Upper lobe of right lung (tissue), 1 donor: ENCODE results near the gene CPEB4. TPM values are rescaled to one million over a fixed set of nuclear protein-coding genes. Genes with fewer than 3 reads are reported as not detected.

ENCODE experiments used
- ATAC-seq: fragments of 200-7000 bp; cut with Tn5 transposase; one replicate; pipeline ENCODE4 v1.9.1; 2020; ENCODE audit warnings: mild to moderate bottlenecking, moderate library complexity
- DNase-seq: peaks from one replicate; pipeline ENCODE4 v3.0.0-alpha.2; 2020
- H3K27ac ChIP-seq: fragments of 200-600 bp; one replicate; pipeline ENCODE4 v1.8.0; 2022
- H3K27me3 ChIP-seq: fragments of 200-600 bp; one replicate; pipeline ENCODE4 v1.8.0; 2022; ENCODE audit warnings: mild to moderate bottlenecking
- H3K36me3 ChIP-seq: fragments of 200-600 bp; one replicate; pipeline ENCODE4 v1.8.0; 2022
- H3K4me1 ChIP-seq: fragments of 200-600 bp; one replicate; pipeline ENCODE4 v1.8.0; 2022
- H3K4me3 ChIP-seq: fragments of 200-600 bp; one replicate; pipeline ENCODE4 v1.8.0; 2022; ENCODE audit warnings: mild to moderate bottlenecking
- H3K9me3 ChIP-seq: fragments of 200-600 bp; one replicate; pipeline ENCODE4 v1.8.0; 2022
- intact Hi-C: fragments of 100-400 bp; cut with DNase I; formaldehyde crosslinking; loops from one replicate; pipeline ENCODE4 v1.11.0; 2022
- total RNA-seq: library from RNA; stranded (reverse); fragmentation: NEBNext Ultra II Directional; extraction: Animal tissue kit (Norgen Biotek cat#: 25700); gene quantifications from one replicate; pipeline ENCODE4 v1.2.1, GENCODE V29; 2021
- TF ChIP-seq, protein P1 (sequence below): fragments of 200-600 bp; IDR thresholded peaks from one replicate; pipeline ENCODE4 v1.8.0; 2022; ENCODE audit warnings: antibody characterized with exemption
- donor health status: DM: no; HTN: yes; CAD: no; lungs with severe emphysema.

CPEB4 gene
- total RNA-seq, 1 donor from 2014 or later, result 62.4 TPM

DNA sequence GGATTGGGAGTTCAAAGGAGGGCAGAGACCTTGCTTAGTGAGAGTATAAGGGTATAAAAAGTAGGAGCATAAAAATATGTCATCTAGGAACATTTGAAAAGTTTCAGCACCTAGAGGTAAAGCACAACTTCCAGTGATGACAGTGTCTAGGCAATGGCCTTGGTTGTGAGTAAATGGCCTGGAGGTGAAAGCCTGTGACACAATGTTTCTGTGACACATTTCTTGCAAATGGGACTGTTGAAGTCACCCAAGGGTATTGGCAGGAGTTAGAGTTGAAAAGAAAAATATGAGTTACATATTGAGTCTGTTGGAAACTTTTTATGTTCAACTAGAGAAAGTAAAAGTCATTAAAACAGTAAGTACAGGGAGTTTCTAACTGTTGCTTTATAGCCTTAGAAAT, 115.6 kb downstream of the CPEB4 start:
- TF ChIP-seq, protein P1, sequence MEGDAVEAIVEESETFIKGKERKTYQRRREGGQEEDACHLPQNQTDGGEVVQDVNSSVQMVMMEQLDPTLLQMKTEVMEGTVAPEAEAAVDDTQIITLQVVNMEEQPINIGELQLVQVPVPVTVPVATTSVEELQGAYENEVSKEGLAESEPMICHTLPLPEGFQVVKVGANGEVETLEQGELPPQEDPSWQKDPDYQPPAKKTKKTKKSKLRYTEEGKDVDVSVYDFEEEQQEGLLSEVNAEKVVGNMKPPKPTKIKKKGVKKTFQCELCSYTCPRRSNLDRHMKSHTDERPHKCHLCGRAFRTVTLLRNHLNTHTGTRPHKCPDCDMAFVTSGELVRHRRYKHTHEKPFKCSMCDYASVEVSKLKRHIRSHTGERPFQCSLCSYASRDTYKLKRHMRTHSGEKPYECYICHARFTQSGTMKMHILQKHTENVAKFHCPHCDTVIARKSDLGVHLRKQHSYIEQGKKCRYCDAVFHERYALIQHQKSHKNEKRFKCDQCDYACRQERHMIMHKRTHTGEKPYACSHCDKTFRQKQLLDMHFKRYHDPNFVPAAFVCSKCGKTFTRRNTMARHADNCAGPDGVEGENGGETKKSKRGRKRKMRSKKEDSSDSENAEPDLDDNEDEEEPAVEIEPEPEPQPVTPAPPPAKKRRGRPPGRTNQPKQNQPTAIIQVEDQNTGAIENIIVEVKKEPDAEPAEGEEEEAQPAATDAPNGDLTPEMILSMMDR, result no peak
- no peak for DNase-seq
- Histone ChIP-seq H3K27ac (no peak overlapping the region), H3K4me3 (no peak overlapping the region), H3K4me1 (no peaks in the 10 kb centered on the region), H3K36me3 (no peaks in the 10 kb centered on the region), H3K9me3 (no peaks in the 10 kb centered on the region), H3K27me3 (peaks cover 4% of the 10 kb centered on the region)
- intact Hi-C loops, result no loop called here
- no peak for ATAC-seq

DNA sequence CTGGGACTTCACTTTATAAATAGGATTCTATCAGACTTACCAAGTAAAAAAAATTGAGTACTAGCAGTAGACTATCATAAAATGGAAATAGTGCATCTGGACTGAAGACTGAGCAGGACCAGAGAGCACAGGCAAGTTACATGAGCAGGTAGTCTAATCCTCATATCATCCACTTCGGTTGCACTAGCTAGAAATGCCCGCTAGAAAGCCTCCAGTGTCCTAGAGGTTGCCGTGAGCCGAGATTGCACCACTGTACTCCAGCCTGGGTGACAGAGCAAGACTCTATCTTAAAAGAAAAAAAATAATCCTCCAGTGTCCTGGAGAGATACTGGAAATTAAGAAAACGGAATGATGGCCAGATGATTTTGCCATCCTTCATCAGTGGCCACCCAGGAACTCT, 120.8 kb downstream of the CPEB4 start:
- Histone ChIP-seq H3K27ac (no peak overlapping the region), H3K9me3 (no peaks in the 10 kb centered on the region), H3K4me1 (no peaks in the 10 kb centered on the region), H3K4me3 (no peak overlapping the region), H3K27me3 (no peaks in the 10 kb centered on the region), H3K36me3 (no peaks in the 10 kb centered on the region)
- intact Hi-C loops, result no loop called here
- no peak for DNase-seq
- TF ChIP-seq, protein P1, result no peak
- no peak for ATAC-seq

DNA sequence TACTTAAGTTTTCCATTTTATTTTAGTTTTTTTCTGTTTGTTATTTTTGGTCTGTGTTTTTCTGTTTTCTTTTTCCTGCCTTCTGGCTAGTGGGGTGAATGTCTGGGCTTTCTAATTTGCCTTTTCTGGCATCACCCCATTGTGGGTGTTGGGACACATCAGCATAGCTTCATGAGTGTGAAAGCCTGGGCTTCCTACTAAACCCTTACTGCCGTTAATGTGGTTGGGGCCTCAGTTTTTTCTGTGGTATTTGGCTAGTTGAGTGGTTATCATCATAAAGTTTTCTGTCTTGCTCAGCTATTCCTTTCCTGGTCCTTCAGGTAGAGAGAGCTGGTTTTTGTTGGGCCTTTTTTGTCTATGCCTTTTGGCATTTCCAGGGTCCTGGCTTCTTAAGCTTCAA, 122.2 kb downstream of the CPEB4 start:
- intact Hi-C loops, result no loop called here
- TF ChIP-seq, protein P1, result no peak
- Histone ChIP-seq H3K27ac (no peak overlapping the region), H3K27me3 (no peaks in the 10 kb centered on the region), H3K4me1 (no peaks in the 10 kb centered on the region), H3K36me3 (no peaks in the 10 kb centered on the region), H3K4me3 (no peak overlapping the region), H3K9me3 (no peaks in the 10 kb centered on the region)
- DNase-seq (no peak), ATAC-seq (no peak)

DNA sequence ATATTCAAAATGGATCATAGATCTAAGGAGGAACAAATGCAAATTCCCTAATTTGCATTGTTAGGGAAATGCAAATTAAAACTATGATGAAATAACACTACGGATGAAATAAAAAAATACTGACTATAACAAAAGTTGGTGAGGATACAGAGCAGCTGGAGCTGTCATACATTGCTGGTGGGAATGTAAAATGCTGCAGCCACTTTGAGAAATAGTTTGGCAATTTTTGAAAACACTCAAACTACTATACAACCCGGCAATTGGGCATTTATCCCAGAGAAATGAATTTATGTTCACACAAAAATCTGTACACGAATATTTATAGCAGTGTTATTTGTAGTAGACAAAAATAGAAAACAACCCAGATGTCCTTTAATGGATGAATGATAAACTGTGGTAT, 123.3 kb downstream of the CPEB4 start:
- no peaks in the 10 kb centered on the region for H3K4me1 ChIP-seq
- TF ChIP-seq, protein P1, result no peak
- no peaks in the 10 kb centered on the region for H3K36me3 ChIP-seq
- intact Hi-C loops, result no loop called here
- H3K27me3 ChIP-seq, result no peaks in the 10 kb centered on the region
- DNase-seq (no peak), ATAC-seq (no peak)
- H3K27ac ChIP-seq, result no peak overlapping the region
- H3K9me3 ChIP-seq, result no peaks in the 10 kb centered on the region
- no peak overlapping the region for H3K4me3 ChIP-seq

Other genes with a start within 250 kb of the CPEB4 start
- not detected for gene C5orf47, start 100.8 kb downstream of the CPEB4 start, total RNA-seq
- not detected for gene NSG2, start 157.4 kb downstream of the CPEB4 start, total RNA-seq